Endodermal cell (in vitro differentiated cells): Measurements from ENCODE around the gene KIFBP. TPM values are rescaled to one million over a fixed set of nuclear protein-coding genes. Genes with fewer than 3 reads are reported as not detected.
A peak's percentile ranks its signal among the peaks of the same experiment; 100 is the strongest.
"Not testable (repeated sequence)": the region's sequence is repeated elsewhere in the genome, so short reads cannot be mapped to it uniquely, and the experiment has no call there.

ENCODE experiments used
- DNase-seq: peaks from one replicate; pipeline ENCODE4 v3.0.0-alpha.2; 2017
- H3K27ac ChIP-seq: 2 replicates; pipeline ENCODE4 v1.5.1; 2013; ENCODE audit warnings: mild to moderate bottlenecking, low read depth, low read length, moderate library complexity
- H3K27me3 ChIP-seq: 2 replicates; pipeline ENCODE4 v1.6.1; 2013; ENCODE audit warnings: mild to moderate bottlenecking, low read length, moderate library complexity; ENCODE audit not compliant: insufficient read depth, control insufficient read depth, poor library complexity, severe bottlenecking
- H3K36me3 ChIP-seq: 2 replicates; pipeline ENCODE4 v1.7.0; 2013; ENCODE audit warnings: mild to moderate bottlenecking, low read length, moderate library complexity; ENCODE audit not compliant: control insufficient read depth, insufficient read depth
- H3K4me1 ChIP-seq: one replicate; pipeline ENCODE4 v1.7.0; 2013; ENCODE audit warnings: low read length; ENCODE audit not compliant: control insufficient read depth, insufficient read depth
- H3K4me3 ChIP-seq: 2 replicates; pipeline ENCODE4 v1.5.1; 2013; ENCODE audit warnings: mild to moderate bottlenecking, low read length, moderate library complexity
- H3K9ac ChIP-seq: 2 replicates; pipeline ENCODE4 v1.6.1; 2013; ENCODE audit warnings: mild to moderate bottlenecking, low read length, moderate library complexity; ENCODE audit not compliant: poor library complexity, severe bottlenecking; ENCODE audit errors: extremely low read depth
- H3K9me3 ChIP-seq: 2 replicates; pipeline ENCODE4 v1.6.1; 2013; ENCODE audit warnings: mild to moderate bottlenecking, low read length, moderate library complexity; ENCODE audit not compliant: control insufficient read depth
- H3K27ac Mint-ChIP-seq: 2 replicates; pipeline ENCODE4 v1.8.0; 2020; ENCODE audit warnings: mixed read lengths
- H3K27me3 Mint-ChIP-seq: 2 replicates; pipeline ENCODE4 v1.8.0; 2021; ENCODE audit warnings: mild to moderate bottlenecking, mixed read lengths; ENCODE audit not compliant: insufficient read depth
- H3K36me3 Mint-ChIP-seq: 2 replicates; pipeline ENCODE4 v1.8.0; 2020; ENCODE audit warnings: low read depth, mixed read lengths
- H3K4me1 Mint-ChIP-seq: 2 replicates; pipeline ENCODE4 v1.8.0; 2020; ENCODE audit warnings: mixed read lengths
- H3K4me3 Mint-ChIP-seq: 2 replicates; pipeline ENCODE4 v1.8.0; 2020; ENCODE audit warnings: mild to moderate bottlenecking, moderate library complexity, mixed read lengths
- H3K9me3 Mint-ChIP-seq: 2 replicates; pipeline ENCODE4 v1.8.0; 2020; ENCODE audit warnings: mild to moderate bottlenecking, mixed read lengths
- CTCF ChIP-seq: fragments of 200-600 bp; sonication (generic); conservative IDR thresholded peaks from 2 replicates; pipeline ENCODE4 v1.5.0; 2021; ENCODE audit warnings: antibody characterized with exemption, mild to moderate bottlenecking
- WGBS, 2 experiments: methylation state at CpG; one replicate each; pipeline versions ENCODE4 v1.1.5 to v1.1.7; 2013; ENCODE audit warnings: missing lambda C conversion rate in 2 of 2, mixed read lengths in 1 of 2; ENCODE audit not compliant: insufficient coverage in 1 of 2, insufficient read length in 1 of 2; 5-methylcytosine and 5-hydroxymethylcytosine counted together
- long read RNA-seq, 4 experiments: library from polyadenylated mRNA in 2 of 4; library from RNA in 1 of 4; library from capped mRNA in 1 of 4; stranded (forward) in 3 of 4; unstranded in 1 of 4; transcript quantifications; one replicate each; pipeline ENCODE4 v2.0.0, GENCODE V29; 2020 to 2021; ENCODE audit warnings: inconsistent platforms in 1 of 4
- polyA plus RNA-seq, 2 experiments: library from polyadenylated mRNA; stranded (reverse); fragments of 50-300 nt; gene quantifications; one replicate each; pipeline ENCODE4 v1.2.3, GENCODE V29; 2013
- total RNA-seq, 2 donors: library from RNA; stranded (reverse); fragmentation: NEBNext Ultra II Directional in 1 of 2; extraction: Animal tissue kit (Norgen Biotek cat#: 25700) in 1 of 2; gene quantifications; 2 replicates in 1 of 2; 3 replicates in 1 of 2; pipeline ENCODE4 v1.2.1, GENCODE V29; 2021

Gene KIFBP
- 10 to 100 TPM; 36.4 to 36.8 TPM for total RNA-seq
- polyA plus RNA-seq (2013, experiment 1 of 2) = 31.8 TPM
- 34.2 TPM for polyA plus RNA-seq (2013, experiment 2 of 2)
- long read RNA-seq, experiment 1, transcript KIF1BP-201 (7 exons, 2,544 nt) = major isoform, 11 of 24 reads
- long read RNA-seq, experiment 1, partial matches to known transcripts = 13 of 24 reads
- long read RNA-seq, experiment 1, other reads (novel, unspliced or antisense) = 0 of 24 reads
- long read RNA-seq, experiment 2, transcript KIF1BP-201 (7 exons, 2,544 nt) = major isoform, 90 of 100 reads
- long read RNA-seq, experiment 2, partial matches to known transcripts = 0 of 100 reads
- long read RNA-seq, experiment 2, other reads (novel, unspliced or antisense) = 7 of 100 reads
- long read RNA-seq, experiment 3, transcript KIF1BP-201 (7 exons, 2,544 nt) = major isoform, 231 of 248 reads
- long read RNA-seq, experiment 3, partial matches to known transcripts = 3 of 248 reads
- long read RNA-seq, experiment 3, other reads (novel, unspliced or antisense) = 6 of 248 reads
- long read RNA-seq, experiment 4, transcript KIF1BP-201 (7 exons, 2,544 nt) = major isoform, 55 of 81 reads
- long read RNA-seq, experiment 4, partial matches to known transcripts = 0 of 81 reads
- long read RNA-seq, experiment 4, other reads (novel, unspliced or antisense) = 25 of 81 reads

GRCh38 chr10:68988530-68989316 lies at the start of gene KIFBP:
Gene KIFBP (plus strand): TSS chr10:68988803. CDS start chr10:68988833, 30 bp downstream.
- H3K27me3 Mint-ChIP-seq = no peaks in the 10 kb centered on the region
- peak within 1 kb of the TSS; percentile 36 for H3K27ac ChIP-seq
- peak within 1 kb of the TSS; percentile 96 for H3K27ac Mint-ChIP-seq
- no peaks in the 10 kb centered on the region for H3K27me3 ChIP-seq
- peak; percentile 69 for TF ChIP-seq CTCF
- peak within 1 kb of the TSS; percentile 85 for H3K9ac ChIP-seq
- peaks cover 2% of the 10 kb centered on the region for H3K4me1 ChIP-seq
- no peaks in the 10 kb centered on the region for H3K9me3 Mint-ChIP-seq
- peaks cover 18% of the 10 kb centered on the region for H3K36me3 Mint-ChIP-seq
- no peaks in the 10 kb centered on the region for H3K9me3 ChIP-seq
- H3K36me3 ChIP-seq = peaks cover 34% of the 10 kb centered on the region
- peak within 1 kb of the TSS; percentile 98 for H3K4me3 ChIP-seq
- H3K4me3 Mint-ChIP-seq = peak within 1 kb of the TSS; percentile 87
- WGBS, 2 experiments = 0 to 1% methylated on average over 28 to 62 of the region's 62 CpGs
- DNase-seq = peak; percentile 98
- peaks cover 22% of the 10 kb centered on the region for H3K4me1 Mint-ChIP-seq

- TF ChIP-seq CTCF = no peak
- peaks cover 65% of the 10 kb centered on the region for H3K36me3 ChIP-seq
- no peaks in the 10 kb centered on the region for H3K4me1 ChIP-seq
- WGBS, 2 experiments = 88% methylated on average over 2 of the region's 2 CpGs; no CpG with 5 or more reads in 1 of the 2 experiments
- no peak overlapping the region for H3K9ac ChIP-seq
- H3K27ac ChIP-seq = no peak overlapping the region
- H3K4me3 Mint-ChIP-seq = no peak overlapping the region
- H3K36me3 Mint-ChIP-seq = peaks cover 44% of the 10 kb centered on the region
- H3K27me3 ChIP-seq = no peaks in the 10 kb centered on the region
- no peaks in the 10 kb centered on the region for H3K9me3 Mint-ChIP-seq
- no peak overlapping the region for H3K27ac Mint-ChIP-seq
- no peak overlapping the region for H3K4me3 ChIP-seq
- H3K9me3 ChIP-seq = no peaks in the 10 kb centered on the region
- no peak for DNase-seq
- no peaks in the 10 kb centered on the region for H3K27me3 Mint-ChIP-seq
- H3K4me1 Mint-ChIP-seq = no peaks in the 10 kb centered on the region
Measured at GRCh38 chr10:68938884-68939283, 49.7 kb upstream of the KIFBP start.

GRCh38 chr10:68940917-68941316 lies 47.7 kb upstream of the KIFBP start:
- H3K4me1 Mint-ChIP-seq, H3K4me3 Mint-ChIP-seq, H3K9ac ChIP-seq, H3K9me3 Mint-ChIP-seq, H3K9me3 ChIP-seq, H3K27me3 Mint-ChIP-seq, H3K27ac Mint-ChIP-seq, H3K27me3 ChIP-seq, H3K4me1 ChIP-seq, DNase-seq, H3K4me3 ChIP-seq, H3K27ac ChIP-seq: not testable (repeated sequence)
- H3K36me3 ChIP-seq = peaks cover 61% of the 10 kb centered on the region
- H3K36me3 Mint-ChIP-seq = peaks cover 29% of the 10 kb centered on the region
